Neural crest cell (in vitro differentiated cells): ENCODE data around the gene NDUFS8. TPM values are rescaled to one million over a fixed set of nuclear protein-coding genes. Genes with fewer than 3 reads are reported as not detected.
"Not testable (repeated sequence)": the region's sequence is repeated elsewhere in the genome, so short reads cannot be mapped to it uniquely, and the experiment has no call there.

ENCODE experiments used
- DNase-seq: peaks from one replicate; pipeline ENCODE4 v3.0.0; 2021; ENCODE audit warnings: low read depth, mixed read lengths, low spot score
- H3K27ac Mint-ChIP-seq: one replicate; pipeline ENCODE4 v1.8.0; 2021; ENCODE audit warnings: mild to moderate bottlenecking, mixed read lengths; ENCODE audit not compliant: unreplicated experiment
- H3K27me3 Mint-ChIP-seq: 2 replicates; pipeline ENCODE4 v1.8.0; 2021; ENCODE audit warnings: low read depth, mild to moderate bottlenecking, mixed read lengths
- H3K36me3 Mint-ChIP-seq: 2 replicates; pipeline ENCODE4 v1.8.0; 2021; ENCODE audit warnings: low read depth, mild to moderate bottlenecking, mixed read lengths
- H3K4me1 Mint-ChIP-seq: 2 replicates; pipeline ENCODE4 v1.8.0; 2021; ENCODE audit warnings: mixed read lengths
- H3K4me3 Mint-ChIP-seq: one replicate; pipeline ENCODE4 v1.8.0; 2021; ENCODE audit warnings: mild to moderate bottlenecking, mixed read lengths
- H3K9me3 Mint-ChIP-seq: 2 replicates; pipeline ENCODE4 v1.8.0; 2021; ENCODE audit warnings: mixed read lengths
- total RNA-seq: library from RNA; stranded (reverse); gene quantifications from 2 replicates; pipeline ENCODE4 v1.2.1, GENCODE V29; 2021
- TF ChIP-seq, protein P1 (sequence below): fragments of 200-600 bp; sonication (generic); conservative IDR thresholded peaks from 2 replicates; pipeline ENCODE4 v1.5.0; 2021; ENCODE audit warnings: antibody characterized with exemption, mild to moderate bottlenecking

The NDUFS8 gene
- total RNA-seq, 1 donor from 2014 or later, result 150 TPM

DNA sequence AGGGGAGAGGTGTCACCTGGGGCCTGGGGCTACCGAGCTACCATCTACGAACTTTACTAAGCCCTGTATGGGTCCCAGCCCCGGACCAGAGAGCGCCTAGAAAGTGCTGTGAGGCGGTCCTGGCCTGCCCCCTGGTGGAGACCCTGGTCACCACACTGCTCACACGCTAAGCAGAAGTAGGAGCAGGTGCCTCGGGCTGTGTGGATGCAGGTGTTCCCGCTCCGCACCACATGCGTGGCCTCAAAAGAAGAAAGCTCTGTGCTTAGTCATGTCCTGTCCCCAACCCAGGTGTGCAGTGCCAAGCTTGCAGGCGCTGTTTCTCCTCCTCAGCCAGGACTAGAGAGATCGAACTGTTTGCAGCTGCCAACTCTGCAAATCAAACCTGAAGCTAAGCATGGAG is 36.7 kb upstream of the NDUFS8 start:
- not testable (repeated sequence) for DNase-seq

DNA sequence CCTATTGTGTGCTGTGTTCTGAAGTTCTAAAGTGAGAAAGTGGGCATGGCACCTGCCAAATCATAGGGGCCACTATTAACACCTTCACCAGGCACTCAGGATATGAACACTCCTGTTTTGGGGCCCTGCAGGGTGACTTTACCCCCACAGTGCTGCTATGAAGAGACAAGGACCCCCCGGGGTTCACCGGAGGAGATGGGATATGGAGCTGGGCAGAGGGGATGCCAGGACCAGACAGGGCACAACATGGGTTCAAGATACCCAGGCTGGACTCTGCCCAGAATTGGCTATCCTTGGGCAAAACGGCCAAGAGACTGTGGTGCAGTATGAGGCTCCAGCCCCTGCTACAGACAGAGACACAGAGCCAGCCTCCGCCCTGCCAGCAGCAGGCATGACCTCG is 36.1 kb upstream of the NDUFS8 start:
- peaks cover 41% of the 10 kb centered on the region for H3K27me3 Mint-ChIP-seq
- H3K4me1 Mint-ChIP-seq, H3K27ac Mint-ChIP-seq, DNase-seq, H3K4me3 Mint-ChIP-seq, H3K9me3 Mint-ChIP-seq, H3K36me3 Mint-ChIP-seq: not testable (repeated sequence)

More for the DNA sequence above, 36.7 kb upstream of the NDUFS8 start:
- H3K4me3 Mint-ChIP-seq, H3K36me3 Mint-ChIP-seq, H3K4me1 Mint-ChIP-seq, H3K9me3 Mint-ChIP-seq, H3K27ac Mint-ChIP-seq: not testable (repeated sequence)
- peaks cover 46% of the 10 kb centered on the region for H3K27me3 Mint-ChIP-seq
- TF ChIP-seq, protein P1, sequence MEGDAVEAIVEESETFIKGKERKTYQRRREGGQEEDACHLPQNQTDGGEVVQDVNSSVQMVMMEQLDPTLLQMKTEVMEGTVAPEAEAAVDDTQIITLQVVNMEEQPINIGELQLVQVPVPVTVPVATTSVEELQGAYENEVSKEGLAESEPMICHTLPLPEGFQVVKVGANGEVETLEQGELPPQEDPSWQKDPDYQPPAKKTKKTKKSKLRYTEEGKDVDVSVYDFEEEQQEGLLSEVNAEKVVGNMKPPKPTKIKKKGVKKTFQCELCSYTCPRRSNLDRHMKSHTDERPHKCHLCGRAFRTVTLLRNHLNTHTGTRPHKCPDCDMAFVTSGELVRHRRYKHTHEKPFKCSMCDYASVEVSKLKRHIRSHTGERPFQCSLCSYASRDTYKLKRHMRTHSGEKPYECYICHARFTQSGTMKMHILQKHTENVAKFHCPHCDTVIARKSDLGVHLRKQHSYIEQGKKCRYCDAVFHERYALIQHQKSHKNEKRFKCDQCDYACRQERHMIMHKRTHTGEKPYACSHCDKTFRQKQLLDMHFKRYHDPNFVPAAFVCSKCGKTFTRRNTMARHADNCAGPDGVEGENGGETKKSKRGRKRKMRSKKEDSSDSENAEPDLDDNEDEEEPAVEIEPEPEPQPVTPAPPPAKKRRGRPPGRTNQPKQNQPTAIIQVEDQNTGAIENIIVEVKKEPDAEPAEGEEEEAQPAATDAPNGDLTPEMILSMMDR, result peak; percentile 72

DNA sequence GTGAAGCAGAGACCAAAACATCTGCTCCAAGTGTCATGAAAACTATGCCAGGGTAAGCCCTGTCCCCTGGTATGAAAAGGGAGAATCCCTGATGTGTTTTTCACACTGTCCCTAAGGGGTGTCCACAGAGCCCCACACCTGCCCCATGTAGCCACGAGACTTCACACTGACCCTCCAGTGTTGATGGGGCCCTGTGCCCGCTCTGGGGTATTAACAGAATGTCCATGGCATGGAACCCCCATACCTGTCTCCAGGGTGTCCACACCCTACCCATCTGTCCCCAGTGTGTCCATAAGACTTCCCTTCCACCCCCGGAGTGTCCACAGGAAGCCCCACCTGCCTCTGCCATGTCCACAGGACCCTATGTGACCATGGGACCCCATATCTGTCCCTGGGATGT is 35.4 kb upstream of the NDUFS8 start:
- H3K4me1 Mint-ChIP-seq, H3K9me3 Mint-ChIP-seq, H3K36me3 Mint-ChIP-seq, H3K4me3 Mint-ChIP-seq, H3K27ac Mint-ChIP-seq, DNase-seq: not testable (repeated sequence)
- H3K27me3 Mint-ChIP-seq, result peaks cover 34% of the 10 kb centered on the region

DNA sequence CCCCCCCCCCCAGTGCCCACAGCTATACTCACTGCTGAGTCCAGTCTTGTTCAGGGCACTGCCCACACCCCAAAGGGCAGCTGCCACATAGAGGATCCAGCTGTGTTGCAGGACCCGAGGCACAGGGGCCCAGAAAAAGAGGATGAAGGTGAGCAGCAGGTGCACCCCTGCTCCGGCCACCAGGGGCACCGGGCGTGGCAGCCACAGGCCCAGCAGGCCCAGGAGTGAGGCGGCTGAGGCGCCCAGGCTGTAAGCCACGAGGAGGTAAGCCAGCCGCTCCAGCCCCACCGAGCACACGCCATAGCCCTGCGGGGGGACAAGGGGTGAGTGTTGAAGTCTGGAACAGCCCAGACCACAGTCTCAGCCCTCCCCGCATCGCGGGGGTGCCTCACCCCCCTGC is 34.9 kb upstream of the NDUFS8 start:
- not testable (repeated sequence) for H3K4me3 Mint-ChIP-seq, H3K4me1 Mint-ChIP-seq, H3K9me3 Mint-ChIP-seq, H3K27ac Mint-ChIP-seq, DNase-seq, H3K36me3 Mint-ChIP-seq
- peaks cover 33% of the 10 kb centered on the region for H3K27me3 Mint-ChIP-seq

DNA sequence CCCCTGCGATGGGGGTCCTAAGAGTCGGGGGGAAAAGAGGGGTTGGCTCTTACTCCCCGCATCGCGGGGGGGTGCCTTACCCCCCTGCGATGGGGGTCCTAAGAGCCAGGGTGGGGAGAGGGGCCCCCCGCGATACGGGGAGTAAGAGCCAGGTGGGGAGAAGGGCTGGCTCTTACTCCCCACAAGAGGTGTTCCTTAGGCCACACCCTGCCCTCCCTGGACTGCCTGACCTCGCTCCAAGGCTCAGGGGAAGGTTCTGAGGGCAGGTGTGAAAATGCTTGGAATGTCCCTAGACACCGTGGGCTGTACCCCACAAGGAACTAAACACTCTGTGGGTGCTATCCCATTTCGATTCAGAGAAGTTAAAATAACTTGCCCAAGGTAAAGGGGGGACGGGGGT is 34.4 kb upstream of the NDUFS8 start:
- H3K4me3 Mint-ChIP-seq, result no peak overlapping the region
- peaks cover 30% of the 10 kb centered on the region for H3K27me3 Mint-ChIP-seq
- DNase-seq, result no peak
- TF ChIP-seq, protein P1, result no peak
- no peak overlapping the region for H3K27ac Mint-ChIP-seq
- peaks cover 5% of the 10 kb centered on the region for H3K4me1 Mint-ChIP-seq
- H3K9me3 Mint-ChIP-seq, result no peaks in the 10 kb centered on the region
- H3K36me3 Mint-ChIP-seq, result no peaks in the 10 kb centered on the region

DNA sequence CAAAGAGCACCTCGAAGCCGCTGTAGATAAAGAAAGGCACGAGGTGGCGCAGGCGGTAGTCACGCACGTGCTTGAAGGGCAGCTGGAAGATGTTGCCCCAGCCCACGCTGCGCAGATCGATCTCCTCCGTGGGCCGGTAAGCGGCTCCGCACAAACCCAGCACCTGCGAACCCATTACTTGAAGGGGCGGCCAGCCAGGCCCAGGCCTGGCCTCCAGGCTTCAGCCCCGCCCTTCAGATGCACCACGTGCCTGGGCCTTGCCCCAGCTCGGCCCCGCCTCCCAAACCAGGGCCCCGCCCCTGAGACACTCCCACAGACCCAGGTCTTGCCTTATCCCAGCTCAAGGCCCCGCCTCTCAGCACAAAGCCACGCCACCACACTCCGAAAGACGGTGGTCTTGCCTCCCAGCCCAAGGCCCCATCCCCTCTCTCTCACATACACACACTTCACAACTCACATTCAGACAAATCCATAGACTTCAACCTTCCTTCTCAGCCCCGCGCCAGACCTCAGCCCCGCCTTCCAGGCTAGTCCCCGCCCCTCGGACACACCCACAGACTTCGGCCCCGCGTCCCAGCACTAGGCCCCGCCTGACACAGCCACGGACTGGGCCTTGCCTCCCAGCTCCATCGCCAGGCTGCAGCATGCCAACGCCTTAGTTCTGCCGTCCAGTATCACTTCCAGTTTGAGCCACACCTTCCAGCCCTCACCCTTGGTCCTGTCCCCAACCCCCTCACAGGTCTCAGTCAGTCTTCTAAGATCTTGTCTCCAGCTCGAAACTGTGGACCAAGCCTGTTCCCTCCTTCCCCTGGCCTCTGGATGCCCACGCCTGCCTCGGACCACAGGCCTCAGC is 33.6 kb upstream of the NDUFS8 start:
- H3K27me3 Mint-ChIP-seq, result peaks cover 30% of the 10 kb centered on the region
- TF ChIP-seq, protein P1, result no peak
- no peaks in the 10 kb centered on the region for H3K36me3 Mint-ChIP-seq
- peaks cover 5% of the 10 kb centered on the region for H3K4me1 Mint-ChIP-seq
- peak; percentile 58 for DNase-seq
- no peaks in the 10 kb centered on the region for H3K9me3 Mint-ChIP-seq
- no peak overlapping the region for H3K27ac Mint-ChIP-seq
- peak overlapping the region; percentile 77 for H3K4me3 Mint-ChIP-seq

DNA sequence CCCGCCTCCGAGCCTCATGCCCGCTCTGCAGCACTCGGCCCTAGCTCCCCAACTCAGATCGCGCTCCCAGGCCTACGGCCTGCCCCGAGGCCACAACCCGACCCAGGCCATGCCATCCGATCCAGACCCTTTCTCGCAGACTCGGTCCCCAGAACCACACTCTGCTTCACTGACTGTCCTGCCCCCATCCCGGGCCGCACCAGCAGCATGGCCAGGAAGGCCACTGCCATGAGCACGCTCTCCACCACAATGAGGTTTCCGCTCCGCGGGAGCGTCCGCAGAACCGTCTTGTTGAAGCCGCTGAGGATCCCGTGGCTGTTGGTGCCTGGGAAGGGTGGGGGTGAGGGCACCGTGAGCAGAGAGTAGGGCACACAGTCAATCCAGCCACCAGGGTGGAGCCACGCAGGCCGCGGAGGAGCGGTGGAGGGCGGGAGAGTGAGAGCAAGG is 33.0 kb upstream of the NDUFS8 start:
- Mint-ChIP-seq H3K4me3 (no peak overlapping the region), H3K36me3 (no peaks in the 10 kb centered on the region), H3K9me3 (no peaks in the 10 kb centered on the region), H3K27me3 (peaks cover 30% of the 10 kb centered on the region), H3K27ac (no peak overlapping the region), H3K4me1 (peaks cover 5% of the 10 kb centered on the region)
- DNase-seq, result no peak
- TF ChIP-seq, protein P1, result no peak
